ENCODE results near the gene GNPTAB.
"Not testable (repeated sequence)": the region's sequence is repeated elsewhere in the genome, so short reads cannot be mapped to it uniquely, and the experiment has no call there.

Gene GNPTAB

DNA sequence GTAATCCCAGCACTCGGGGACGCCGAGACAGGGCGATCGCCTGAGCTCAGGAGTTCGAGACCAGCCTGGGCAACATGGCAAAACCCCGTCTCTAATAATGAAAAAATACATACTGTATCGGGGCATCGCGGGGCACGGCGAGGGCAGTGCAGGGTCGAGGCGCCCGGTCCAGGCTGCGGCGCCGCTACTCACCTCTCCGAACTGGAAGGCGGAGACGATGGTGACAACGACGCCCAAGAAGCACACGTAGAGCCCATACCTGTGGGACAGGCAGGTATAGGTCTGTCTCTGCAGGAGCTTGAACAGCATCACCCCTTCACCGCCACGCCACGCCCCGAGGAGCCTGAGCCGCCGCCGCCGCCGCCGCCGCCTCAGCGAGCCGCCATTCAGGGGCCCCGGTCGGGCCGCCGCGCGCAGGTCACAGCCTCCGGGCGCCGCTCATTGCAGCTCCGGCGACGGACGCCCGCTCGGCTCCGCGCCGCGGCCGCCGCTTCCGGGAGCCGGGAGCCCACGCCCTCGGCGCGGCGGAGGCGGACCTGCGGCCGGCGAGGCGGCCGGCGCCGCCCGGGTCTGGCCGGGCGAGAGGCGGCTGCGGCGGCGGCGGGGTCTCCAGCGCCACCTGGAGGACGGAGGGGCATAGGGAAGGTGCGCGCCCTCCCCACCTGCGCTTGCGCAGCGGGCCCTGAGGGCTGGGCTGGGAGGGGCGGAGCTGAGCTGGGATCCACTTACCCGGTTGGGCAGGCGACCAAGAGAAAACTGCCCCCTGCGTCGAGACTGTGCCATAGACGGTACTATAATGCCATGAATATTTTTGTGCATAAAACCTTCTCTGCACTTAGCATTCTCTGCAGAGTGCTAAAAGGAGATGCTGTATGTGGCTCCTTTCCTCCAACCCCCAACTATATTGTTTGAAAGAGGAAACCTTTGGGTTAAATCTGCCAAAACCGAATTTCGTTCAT lies at the start of gene GNPTAB:
TSS of gene GNPTAB (minus strand) at position 593 of the 959 bp plus-strand sequence. CDS start at position 309, 284 bp downstream.
- no peak for FAIRE-seq

DNA sequence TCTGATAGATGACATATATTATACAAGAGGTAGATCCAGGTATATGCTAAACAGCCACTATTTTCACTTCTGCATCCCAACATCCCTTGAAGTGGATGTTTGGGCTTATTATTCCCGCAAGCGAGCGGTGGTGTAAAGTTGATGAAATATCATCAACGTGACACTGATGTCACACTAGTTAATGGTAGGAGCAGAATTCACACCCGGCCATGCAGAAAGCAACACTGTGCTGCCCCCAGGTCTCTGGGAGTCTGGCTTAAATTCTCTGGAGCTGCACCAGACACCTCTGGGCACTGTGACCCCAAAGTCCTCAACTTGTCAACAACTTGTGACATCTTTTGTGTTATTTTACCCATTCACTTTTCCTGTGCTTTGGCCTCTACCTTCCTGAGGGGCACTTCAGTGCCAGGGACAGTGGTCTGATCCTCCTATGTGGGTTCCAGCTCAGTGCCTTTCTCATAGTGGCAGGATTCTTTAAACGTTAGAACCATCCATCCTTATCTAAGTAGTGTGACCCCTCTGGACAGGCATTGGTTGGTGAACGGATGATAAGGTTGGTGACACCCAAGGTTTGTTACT lies 47.6 kb upstream of the GNPTAB start:
- no peak for FAIRE-seq

DNA sequence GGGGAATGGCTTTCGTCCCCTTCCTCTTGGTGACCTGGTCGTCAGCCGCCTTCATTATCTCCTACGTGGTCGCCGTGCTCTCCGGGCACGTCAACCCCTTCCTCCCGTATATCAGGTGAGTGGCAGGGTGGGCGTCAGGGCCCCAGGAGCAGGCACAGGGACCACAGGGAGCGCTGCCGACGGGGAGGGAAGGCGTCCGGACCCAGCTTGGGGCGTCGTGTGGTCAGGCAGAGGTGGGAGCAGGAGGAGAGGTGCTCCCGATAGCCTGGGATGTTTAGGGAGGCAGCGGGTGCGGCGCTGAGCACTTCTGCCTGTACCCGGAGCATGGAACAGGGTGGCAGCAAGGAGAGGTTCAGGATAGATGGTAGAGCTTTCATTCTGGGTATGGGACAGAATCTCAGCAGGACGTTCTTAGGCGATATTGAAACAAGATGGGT lies 47.1 kb upstream of the GNPTAB start:
- FAIRE-seq: no peak

DNA sequence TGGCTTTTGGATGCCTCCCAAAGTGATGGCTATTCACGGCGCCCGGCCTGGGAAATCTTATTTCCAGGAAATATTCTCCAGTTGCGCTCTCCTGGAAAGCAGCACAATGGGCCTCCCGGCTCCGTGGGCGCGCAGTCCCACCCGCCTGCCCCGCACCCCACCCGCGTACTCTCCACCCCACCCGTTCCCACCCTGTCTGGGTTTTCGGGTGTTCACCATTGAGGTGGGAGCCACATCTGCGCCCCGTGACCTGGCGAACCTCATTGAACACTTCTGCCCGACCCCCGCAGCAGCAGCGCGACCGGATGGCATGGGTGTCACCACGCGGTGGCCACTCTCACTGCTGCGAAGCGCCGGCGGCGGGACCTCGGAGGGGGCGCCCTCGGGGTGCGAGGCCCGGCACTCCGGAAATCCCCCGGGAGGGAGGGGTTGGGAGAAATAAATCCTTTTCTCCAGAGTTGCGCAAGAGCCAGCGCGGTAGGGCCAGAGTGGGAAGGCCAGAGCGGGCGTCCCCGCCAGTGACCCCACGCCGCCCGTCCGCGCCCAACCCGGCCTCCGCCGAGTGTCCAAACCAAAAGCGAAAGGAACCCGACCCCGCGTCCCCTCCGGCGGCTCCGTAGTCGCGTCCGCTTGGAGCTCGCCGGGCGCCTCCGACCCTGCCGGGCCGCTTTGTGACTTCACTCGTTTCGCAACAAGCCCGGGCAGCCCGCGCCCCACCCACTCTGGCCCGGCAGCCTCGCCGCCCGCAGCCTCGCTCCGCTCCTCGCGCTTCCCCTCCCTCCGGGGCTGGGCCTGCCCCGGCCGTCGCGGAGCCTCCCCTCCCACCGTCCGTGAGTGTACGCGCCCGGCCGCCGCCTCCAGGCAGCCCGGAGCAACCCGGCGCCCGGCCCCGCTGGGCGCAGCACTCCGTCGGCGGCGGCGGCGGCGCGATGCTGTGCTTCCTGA lies 46.4 kb upstream of the GNPTAB start, which contains the start of gene DRAM1:
TSS of gene DRAM1 (plus strand) at position 720 of the 945 bp plus-strand sequence. CDS start at position 930, 210 bp downstream.
- no peak for FAIRE-seq

DNA sequence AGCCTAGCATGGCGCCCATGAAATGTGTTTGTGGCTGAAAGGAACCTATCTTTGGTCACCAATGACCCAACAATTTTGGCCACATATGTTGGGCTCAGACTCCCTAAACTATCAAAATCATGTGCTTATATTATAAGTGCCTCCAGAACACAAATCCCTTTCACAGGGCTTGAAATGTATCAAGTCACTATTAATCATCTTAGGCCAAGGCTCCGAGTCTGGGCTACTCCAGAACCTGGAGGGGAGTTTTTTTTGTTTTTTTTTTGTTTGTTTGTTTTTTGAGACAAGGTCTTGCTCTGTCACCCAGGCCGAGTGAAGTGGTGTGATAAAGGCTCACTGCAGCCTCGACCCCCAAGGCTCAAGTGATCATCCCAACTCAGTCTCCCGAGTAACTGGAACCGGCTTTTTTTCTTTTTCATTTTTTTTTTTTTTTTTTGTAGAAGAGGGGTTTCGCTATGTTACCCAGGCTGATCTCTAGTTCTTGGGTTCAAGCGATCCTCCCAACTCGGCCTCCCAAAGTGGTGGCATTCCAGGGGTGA lies 45.6 kb upstream of the GNPTAB start:
- FAIRE-seq: no peak

DNA sequence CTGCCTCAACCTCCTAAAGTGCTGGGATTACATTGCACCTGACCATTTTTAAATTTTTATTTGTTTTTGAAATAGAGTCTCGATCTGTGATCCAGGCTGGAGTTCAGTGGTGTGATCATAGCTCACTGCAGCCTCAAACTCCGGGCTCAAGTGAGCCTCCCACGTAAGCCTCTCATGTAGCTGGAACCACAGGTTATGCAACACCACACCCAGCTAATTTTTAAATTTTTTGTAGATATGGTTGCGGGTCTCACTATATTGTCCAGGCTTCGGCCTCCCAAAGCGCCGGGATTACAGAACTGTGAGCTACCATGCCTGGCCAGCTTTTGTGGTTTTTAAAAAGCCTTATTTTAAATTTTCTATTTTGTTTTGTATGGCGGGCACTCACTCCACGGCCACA lies 44.4 kb upstream of the GNPTAB start:
- no peak for FAIRE-seq

DNA sequence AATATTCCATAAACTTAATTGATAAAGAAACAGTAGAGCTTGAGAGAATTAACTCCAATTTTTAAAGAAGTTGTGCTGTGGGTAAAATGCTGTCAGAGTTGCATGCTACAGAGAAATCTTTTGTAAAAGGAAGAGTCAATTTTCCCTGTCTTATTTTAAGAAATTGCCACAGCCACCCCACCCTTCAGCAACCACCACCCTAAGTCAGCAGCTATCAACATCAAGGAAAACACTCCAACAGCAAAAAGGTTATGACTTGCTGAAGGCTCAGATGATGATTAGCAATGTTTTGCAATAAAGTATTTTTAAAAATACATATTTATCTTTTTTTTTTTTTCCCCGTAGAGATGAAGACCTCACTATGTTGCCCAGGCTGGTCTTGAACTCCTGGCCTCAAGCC lies 40.2 kb upstream of the GNPTAB start:
- FAIRE-seq: no peak

DNA sequence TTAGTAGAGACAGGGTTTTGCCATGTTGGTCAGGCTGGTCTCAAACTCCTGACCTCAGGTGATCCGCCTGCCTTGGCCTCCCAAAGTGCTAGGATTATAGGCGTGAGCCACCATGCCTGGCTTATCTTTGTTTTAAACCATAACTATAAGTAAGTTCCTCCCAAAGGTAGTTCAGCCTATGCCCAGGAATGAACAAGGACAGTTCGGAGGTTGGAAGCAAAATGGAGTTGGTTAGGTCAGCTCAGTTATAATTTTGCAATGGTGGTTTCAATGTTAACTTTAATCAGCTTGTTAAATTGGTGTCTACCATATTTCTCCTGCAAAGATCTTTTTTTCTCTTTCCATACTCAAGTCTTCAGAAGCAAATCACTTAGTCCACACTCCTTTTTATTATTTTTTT lies 36.9 kb upstream of the GNPTAB start:
- FAIRE-seq: not testable (repeated sequence)

DNA sequence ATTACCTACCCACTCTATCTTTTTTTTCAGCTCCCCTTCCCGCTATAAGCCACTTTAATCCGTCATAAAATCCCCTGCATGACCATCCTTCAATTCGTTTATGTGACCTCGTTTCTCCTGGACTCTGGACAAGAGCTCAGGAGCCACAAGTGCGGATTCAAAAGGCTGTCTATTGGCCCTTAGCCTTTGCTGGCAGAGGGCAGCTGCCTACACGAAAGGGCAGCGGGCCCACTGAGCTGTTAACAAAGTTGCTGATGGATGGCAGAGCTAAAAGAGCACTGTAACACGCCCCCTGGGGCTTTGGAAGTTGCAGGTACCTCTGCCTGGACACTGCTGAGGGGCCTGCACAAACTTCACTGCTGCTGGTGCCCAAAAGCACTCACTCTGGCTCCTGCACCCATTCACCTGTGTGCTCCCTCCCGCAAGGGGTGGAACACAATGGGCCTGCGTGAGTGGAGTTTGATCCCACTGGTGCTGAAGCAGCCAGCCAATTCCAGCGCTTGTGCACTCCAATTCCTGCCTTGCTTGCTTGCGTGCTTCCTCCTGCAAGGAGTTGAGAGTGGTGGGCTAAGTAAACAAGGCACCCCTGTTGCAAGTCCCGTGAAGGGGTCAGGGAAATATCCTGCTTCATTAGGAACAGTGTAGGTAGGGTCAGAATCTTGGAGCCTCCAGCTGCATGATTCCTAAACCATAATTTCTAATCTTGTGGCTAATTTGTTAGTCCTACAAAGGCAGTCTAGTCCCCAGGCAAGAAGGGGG lies 36.0 kb upstream of the GNPTAB start:
- no peak for FAIRE-seq

DNA sequence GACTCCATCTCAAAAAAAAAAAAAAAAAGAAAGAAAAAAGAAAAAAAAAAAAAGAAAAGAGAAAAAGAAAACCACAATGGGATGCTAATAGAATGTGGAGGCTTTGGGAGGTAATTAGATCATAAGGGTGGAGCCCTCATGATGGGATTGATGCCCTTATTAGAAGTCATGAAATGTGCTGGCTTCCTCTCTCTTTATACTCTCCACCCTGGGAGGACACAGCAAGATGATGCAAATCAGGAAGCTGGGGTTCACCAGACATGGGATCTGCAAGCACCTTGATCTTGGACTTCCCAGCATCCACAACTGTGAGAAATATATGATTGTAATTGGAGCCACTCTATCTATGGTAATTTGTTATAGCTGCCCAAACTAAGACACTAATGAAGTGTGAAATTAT lies 33.2 kb upstream of the GNPTAB start:
- FAIRE-seq: no peak

DNA sequence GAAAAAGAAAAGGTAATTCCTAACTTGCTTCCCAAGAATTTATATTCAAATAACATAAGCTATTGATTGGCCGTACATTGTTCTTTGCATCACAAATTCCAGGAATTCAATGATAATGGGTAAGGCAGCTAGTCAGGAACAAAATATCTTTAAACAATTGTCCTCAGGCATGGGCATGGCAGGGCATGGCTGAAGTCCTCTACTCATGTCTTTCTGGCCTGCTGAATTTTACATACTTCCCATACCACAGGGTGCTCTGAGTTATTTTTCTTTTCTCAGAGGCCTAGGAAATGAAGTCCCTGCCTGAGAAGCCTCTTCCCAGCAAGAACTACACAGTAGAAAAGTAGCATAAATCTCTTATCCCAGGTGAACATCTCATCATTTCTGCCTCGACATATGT lies 31.5 kb upstream of the GNPTAB start:
- FAIRE-seq: no peak

DNA sequence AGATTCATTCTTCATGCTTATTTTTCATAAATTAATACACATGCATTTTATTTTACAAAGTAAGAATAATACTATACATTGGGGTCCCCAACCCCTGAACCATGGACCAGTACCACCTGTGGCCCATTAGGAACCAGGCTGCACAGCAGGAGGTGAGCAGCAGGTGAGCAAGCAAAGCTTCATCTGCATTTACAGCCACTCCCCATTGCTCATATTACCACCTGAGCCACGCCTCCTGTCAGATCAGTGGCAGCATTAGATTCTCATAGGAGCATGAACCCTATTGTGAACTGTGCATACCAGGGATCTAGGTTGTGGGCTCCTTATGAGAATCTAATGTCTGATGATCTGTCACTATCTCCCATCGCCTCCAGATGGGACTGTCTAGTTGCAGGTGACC lies 30.9 kb upstream of the GNPTAB start:
- FAIRE-seq: not testable (repeated sequence)

DNA sequence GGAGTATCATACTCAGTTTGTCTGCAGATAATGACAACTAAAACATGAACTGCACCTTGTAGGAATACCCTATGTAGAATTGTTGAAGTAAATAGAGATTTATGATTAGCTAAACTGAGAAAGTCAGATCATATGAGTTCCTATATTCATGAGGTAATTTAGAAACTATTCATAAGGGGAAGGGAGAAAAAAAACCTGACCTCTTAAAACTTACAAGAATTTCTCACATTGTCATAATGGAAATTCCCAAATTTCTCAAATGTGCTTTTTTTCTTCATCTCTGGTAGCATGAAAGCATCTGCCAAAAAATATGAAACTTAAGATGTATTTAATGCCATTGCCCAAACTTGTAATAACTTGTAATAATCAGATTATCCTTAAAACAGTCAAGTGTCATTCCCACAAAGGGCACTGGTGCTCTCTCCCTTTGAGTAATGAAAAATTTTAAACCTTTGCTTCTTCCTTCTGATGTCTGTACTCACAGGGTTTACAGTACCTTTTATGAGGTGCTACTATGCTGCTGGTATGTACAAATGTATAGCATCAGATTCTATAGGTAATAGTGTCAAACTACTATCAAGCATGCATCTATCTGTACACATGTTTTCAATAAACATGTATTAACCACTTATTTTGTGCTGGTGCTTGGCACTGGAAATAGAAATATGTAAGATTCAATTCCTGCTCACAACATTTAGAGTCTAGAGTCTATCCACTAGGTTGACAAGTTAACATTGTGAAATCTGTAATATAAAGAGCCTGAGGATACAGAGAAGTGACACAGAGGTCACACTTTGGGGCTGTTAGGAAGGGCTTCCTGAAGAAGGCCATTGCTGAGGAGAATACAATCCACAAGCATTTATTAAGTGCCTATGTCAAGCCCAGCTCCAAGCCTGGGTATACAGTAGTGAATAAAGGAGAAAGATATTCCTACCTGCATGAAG lies 29.2 kb upstream of the GNPTAB start:
- FAIRE-seq: no peak

DNA sequence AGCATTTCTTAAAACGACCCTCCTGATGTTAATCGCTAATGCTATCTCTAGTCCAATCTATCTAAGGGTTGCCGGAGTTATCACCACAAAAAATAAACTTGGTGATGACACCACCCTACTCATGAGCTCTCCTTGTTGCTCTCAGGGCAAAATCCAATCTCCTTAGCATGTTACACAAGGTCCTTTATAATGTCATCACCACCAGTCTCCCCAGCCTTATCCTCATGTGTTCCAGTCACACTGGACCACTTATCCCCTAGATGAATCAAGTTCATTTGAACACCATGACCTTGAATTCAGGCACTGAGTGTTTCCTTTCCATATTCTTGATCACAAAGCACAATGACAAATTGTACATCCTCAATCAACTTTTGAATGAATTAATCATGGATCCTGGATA lies 27.6 kb upstream of the GNPTAB start:
- no peak for FAIRE-seq

DNA sequence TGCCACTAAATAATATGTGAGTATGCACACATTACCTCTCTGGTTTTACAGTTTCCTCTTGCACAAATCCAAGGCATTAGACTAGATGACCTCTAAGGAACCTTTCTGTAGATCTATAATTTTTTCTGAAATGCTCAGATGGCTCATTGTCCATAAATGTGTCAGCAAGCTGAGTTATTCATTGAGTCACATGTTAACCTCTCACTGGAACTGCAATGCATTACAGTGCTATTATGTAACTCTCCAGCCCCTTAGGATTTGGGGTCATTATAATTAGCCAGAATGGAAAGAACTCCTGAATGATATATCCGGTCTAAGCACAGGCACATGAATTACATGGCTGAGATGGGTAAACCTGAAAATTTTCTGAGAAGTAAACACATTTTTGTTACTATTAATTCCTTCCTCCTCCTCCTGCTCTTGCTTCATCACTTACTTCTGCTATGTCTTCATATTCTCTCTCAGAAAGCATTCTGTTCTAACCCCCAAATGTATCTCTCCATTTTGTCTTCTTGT lies 26.3 kb upstream of the GNPTAB start:
- no peak for FAIRE-seq

DNA sequence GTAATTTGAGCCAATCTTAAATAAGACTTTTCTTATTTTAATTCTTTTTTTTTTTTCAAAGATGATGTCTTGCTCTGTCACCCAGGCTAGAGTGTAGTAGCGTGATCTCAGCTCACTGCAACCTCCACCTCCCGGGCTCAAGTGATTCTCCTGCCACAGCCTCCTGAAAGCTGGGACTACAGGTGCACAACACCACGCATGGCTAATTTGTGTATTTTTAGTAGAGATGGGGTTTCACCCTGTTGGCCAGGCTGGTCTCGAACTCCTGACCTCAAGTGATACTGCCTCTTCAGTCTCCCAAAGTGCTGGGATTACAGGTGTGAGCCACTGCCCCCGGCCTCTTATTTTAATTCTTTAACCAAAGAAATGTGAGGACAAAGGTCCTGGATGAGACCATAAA lies 25.9 kb upstream of the GNPTAB start:
- FAIRE-seq: not testable (repeated sequence)

DNA sequence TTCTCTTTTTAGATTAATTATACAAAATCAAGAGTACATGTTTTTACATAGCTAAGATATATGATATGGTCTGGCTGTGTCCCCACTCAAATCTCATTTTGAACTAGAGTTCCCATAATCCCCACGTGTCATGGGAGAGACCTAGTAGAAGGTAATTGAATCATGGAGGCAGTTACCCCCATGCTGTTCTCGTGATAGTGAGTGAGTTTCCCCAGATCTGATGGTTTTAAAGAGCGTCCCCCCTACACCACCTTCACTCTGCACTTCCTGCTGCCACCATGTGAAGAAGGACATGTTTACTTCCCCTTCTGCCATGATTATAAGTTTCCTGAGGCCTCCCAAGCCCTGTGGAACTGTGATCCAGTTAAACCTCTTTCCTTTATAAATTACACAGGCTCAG lies 25.2 kb upstream of the GNPTAB start:
- no peak for FAIRE-seq

DNA sequence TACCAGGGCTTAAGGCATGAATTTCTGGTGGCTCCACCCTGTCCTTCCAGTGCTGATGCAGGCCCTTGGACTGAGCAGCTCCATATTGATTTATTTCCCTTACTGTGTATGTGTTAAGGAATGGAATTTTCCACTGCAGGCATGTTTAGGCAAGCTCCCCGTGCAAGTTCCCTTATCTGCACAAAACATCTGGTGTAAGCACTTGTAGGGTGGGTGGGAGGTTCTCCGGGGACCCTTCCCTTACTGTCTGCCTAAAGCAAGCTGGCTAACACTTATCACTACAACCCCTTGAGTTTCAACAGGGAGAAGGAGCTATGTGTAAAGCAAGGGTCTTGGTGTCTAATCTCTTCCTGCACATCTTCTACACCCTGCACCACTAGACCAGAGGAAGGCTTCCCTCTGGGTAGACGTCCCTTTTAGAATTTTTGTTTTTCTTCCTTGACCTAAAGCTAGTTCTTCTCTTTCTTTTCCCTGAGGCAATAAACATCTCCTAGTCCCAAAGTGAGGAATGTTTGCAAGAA lies 24.7 kb upstream of the GNPTAB start:
- FAIRE-seq: no peak

DNA sequence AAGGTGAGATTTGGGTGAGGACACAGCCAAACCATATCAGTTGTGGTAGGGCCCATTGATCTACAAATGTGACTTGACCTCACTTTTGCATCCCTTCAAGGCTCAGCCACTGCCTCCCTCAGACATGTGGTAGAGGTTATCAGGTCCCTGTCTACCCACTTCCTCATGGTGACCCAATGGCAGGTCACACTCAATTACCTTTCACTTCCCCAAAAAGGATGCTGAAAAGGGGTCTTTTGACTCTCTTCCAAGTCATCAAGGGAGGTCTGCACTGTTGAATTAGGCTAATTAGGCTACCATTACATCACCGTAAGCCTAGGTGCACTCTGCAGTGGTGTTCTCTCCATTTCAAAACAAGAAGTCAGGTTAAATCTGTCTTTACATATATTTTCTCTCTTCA lies 24.0 kb upstream of the GNPTAB start:
- no peak for FAIRE-seq

DNA sequence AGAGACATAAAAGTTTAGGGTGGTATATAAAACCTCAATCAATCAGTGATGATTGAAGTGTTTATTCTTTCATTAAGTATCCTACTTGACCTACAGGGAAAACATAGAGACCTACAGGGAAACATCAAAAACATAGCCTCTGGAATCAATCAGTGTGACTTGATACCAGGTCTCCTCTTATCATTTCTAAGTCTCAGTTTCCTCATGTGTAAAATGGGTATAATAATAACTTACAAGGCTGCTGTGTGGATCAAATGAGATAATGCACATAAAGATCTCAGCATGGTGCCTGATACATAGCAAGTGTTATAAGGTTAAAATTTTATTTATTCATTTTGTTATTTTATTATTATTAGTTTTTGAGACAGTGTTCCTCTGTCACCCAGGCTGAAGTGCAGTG lies 22.2 kb upstream of the GNPTAB start:
- FAIRE-seq: no peak

Data from islet of Langerhans (tissue), 1 donor.